Thyroid gland (tissue), 4 donors: ENCODE results near the gene TMEM130. TPM values are rescaled to one million over a fixed set of nuclear protein-coding genes. Genes with fewer than 3 reads are reported as not detected.

Experiments used
- DNase-seq, 2 donors: peaks; one replicate each; pipeline ENCODE4 v3.0.0-alpha.2; 2019
- H3K27ac ChIP-seq, 3 donors: fragments of 200-600 bp; sonication (generic); 1 replicate in 2 of 3; 2 replicates in 1 of 3; pipeline ENCODE4 v1.5.1; 2016 to 2019; ENCODE audit warnings: mild to moderate bottlenecking in 1 of 3, moderate library complexity in 1 of 3
- H3K27me3 ChIP-seq: fragments of 200-600 bp; sonication (generic); one replicate; pipeline ENCODE4 v1.5.1; 2019
- H3K36me3 ChIP-seq, 2 donors: fragments of 200-600 bp; sonication (generic); one replicate each; pipeline ENCODE4 v1.5.1; 2016 to 2019
- H3K4me1 ChIP-seq, 2 donors: fragments of 200-600 bp; sonication (generic); one replicate each; pipeline ENCODE4 v1.5.1; 2017 to 2019
- H3K4me3 ChIP-seq, 3 donors: fragments of 200-600 bp; sonication (generic); replicated peaks in 1 of 3; 1 replicate in 2 of 3; 2 replicates in 1 of 3; pipeline ENCODE4 v1.5.1; 2016; ENCODE audit warnings: mild to moderate bottlenecking in 1 of 3
- H3K9me3 ChIP-seq: fragments of 200-600 bp; sonication (generic); one replicate; pipeline ENCODE4 v1.5.1; 2017
- POLR2A ChIP-seq, 2 donors: fragments of 450-650 bp; IDR thresholded peaks; one replicate each; pipeline ENCODE4 v1.6.1; 2017; ENCODE audit warnings: antibody characterized with exemption in 2 of 2, mild to moderate bottlenecking in 2 of 2, moderate library complexity in 1 of 2
- WGBS, 2 donors: methylation state at CpG; one replicate each; pipeline ENCODE4 v1.1.5; 2017; 5-methylcytosine and 5-hydroxymethylcytosine counted together
- intact Hi-C: fragments of 100-400 bp; cut with DNase I; formaldehyde crosslinking; loops from one replicate; pipeline ENCODE4 v1.15.1; 2023
- total RNA-seq, 4 donors: library from RNA; depleted of rRNA; stranded (reverse); fragments of >200 nt; gene quantifications; one replicate each; pipeline ENCODE4 v1.2.3, GENCODE V29; 2016
- TF ChIP-seq, protein P1 (sequence below), 6 experiments: fragments of 200-600 bp in 3 of 6; fragments of 450-650 bp in 3 of 6; sonication (generic) in 3 of 6; IDR thresholded peaks; one replicate each; pipeline ENCODE4 v1.5.1; 2016 to 2019; ENCODE audit warnings: antibody characterized with exemption in 6 of 6, mild to moderate bottlenecking in 2 of 6, inconsistent platforms in 1 of 6, moderate library complexity in 1 of 6

The TMEM130 gene
- total RNA-seq, 4 donors from 2014 or later, result 0.22 to 0.81 (median 0.63) TPM; not detected in 1

DNA sequence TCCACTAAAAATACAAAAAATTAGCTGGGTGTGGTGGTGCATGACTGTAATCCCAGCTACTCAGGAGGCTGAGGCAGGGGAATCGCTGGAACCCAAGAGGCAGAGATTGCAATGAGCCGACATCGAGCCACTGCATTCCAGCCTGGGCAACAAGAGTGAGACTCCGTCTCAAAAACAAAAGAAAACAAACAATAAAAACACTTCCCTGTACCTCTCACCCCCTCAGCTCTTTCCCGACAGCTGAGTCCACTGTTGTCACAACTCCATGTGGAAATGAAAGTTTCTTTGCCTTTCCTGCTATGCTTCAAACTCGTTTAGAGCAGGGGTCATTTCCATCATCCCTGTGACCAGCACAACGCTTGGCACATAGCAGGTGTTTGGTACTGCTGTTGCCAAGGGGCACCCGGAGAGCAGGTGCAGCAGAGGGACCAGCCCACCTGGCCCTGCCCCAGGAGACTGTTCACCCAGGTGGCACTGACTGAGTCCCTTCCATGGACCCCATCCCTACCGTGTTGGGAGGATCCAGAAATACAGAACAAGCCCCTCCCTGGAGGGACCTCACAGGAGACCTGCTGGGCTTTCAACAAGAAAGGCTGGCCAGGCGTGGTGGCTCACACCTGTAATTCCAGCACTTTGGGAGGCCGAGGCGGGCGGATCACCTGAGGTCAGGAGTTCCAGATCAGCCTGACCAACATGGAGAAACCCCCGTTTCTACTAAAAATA is 4.9 kb downstream of the TMEM130 start:
- intact Hi-C loops, result no loop called here
- Histone ChIP-seq H3K36me3 (no peaks in the 10 kb centered on the region), H3K9me3 (no peaks in the 10 kb centered on the region), H3K27ac (no peak overlapping the region), H3K4me1 (peaks cover 0 to 6% of the 10 kb centered on the region in 2 donors), H3K4me3 (no peak overlapping the region), H3K27me3 (no peaks in the 10 kb centered on the region)
- no peak for TF ChIP-seq POLR2A (IDR thresholded peaks at IDR 0.05)
- TF ChIP-seq, protein P1, sequence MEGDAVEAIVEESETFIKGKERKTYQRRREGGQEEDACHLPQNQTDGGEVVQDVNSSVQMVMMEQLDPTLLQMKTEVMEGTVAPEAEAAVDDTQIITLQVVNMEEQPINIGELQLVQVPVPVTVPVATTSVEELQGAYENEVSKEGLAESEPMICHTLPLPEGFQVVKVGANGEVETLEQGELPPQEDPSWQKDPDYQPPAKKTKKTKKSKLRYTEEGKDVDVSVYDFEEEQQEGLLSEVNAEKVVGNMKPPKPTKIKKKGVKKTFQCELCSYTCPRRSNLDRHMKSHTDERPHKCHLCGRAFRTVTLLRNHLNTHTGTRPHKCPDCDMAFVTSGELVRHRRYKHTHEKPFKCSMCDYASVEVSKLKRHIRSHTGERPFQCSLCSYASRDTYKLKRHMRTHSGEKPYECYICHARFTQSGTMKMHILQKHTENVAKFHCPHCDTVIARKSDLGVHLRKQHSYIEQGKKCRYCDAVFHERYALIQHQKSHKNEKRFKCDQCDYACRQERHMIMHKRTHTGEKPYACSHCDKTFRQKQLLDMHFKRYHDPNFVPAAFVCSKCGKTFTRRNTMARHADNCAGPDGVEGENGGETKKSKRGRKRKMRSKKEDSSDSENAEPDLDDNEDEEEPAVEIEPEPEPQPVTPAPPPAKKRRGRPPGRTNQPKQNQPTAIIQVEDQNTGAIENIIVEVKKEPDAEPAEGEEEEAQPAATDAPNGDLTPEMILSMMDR (IDR thresholded peaks at IDR 0.05), result no peak
- WGBS, 2 donors, result 60% methylated on average over 14 of the region's 14 CpGs
- no peak for DNase-seq

DNA sequence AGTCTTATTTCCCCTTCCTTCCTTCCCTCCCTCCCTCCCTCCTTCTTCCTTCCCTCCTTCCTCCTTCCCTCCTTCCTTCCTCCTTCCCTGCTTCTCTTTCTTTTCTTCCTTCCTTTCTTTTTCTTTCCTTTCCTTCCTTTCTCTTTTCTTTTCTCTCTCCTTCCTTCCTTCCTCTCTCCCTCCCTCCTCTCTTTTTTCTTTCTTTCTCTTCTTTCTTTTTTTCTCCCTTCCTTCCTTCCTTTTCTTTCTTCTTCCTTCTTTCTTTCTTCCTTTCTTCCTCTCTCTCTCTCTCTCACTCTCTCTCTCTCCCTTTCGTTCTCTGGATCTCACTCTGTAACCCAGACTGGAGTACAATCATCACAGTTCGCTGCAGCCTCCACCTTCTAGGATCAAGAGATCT is 6.2 kb downstream of the TMEM130 start:
- 80 to 98% methylated on average over 2 of the region's 2 CpGs for WGBS, 2 donors
- Histone ChIP-seq H3K27me3 (no peaks in the 10 kb centered on the region), H3K9me3 (no peaks in the 10 kb centered on the region), H3K4me1 (no peaks in the 10 kb centered on the region), H3K36me3 (no peaks in the 10 kb centered on the region), H3K4me3 (no peak overlapping the region), H3K27ac (no peak overlapping the region)
- intact Hi-C loops, result no loop called here
- TF ChIP-seq, protein P1 (IDR thresholded peaks at IDR 0.05), result no peak
- no peak for DNase-seq

DNA sequence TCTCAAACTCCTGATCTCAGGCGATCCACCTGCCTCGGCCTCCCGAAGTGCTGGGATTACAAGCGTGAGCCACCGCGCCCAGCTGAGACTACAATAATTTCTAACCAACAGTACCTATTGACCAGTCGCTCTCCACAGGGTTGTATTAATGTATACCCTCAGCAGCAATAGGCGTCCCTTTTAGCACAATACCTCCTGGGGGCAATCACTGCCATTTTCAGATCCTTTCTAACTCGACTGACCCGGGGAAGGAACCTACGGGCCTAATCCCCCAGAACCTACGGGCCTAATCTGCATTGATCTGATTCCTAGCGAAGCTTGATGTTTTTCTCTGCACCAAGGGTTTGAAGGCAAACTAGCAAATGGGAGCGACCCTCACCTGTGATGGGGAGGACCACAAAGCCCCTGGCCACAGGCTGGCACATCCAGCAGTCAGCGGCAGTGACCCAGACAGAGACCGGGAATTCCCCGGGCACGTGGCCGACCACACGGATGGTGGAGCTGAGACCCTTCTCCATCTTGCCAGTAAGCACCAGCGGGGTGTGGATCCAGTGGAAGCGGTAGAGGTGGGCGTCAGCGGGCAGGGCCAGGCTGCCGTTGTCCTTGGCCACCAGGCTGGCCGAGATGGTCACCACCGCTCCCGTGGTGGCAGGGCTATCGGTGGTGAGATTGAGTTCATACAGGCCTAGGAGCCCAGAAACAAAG is 6.9 kb downstream of the TMEM130 start:
- 92% methylated on average over 22 to 27 of the region's 29 CpGs for WGBS, 2 donors

DNA sequence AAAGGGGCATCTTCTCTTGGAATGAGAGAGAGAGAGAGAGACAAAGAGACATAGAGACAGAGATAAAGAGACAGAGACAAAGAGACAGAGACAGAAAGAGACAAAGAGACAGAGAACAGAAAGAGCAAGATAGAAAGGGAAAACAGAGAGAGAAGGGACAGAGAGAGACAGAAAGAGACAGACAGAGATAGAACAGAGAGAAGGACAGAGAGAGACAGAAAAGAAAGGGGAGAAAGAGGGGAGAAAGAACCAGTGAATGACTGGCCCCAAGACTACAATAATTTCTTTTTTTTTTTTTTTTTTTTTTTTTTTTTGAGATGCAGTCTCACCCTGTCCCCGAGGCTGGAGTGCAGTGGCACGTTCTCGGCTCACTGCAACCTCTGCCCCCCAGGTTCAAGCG is 7.6 kb downstream of the TMEM130 start:
- Histone ChIP-seq H3K9me3 (no peaks in the 10 kb centered on the region), H3K36me3 (no peaks in the 10 kb centered on the region), H3K4me3 (no peak overlapping the region), H3K4me1 (no peaks in the 10 kb centered on the region), H3K27ac (no peak overlapping the region), H3K27me3 (no peaks in the 10 kb centered on the region)
- TF ChIP-seq, protein P1 (IDR thresholded peaks at IDR 0.05), result no peak
- TF ChIP-seq POLR2A (IDR thresholded peaks at IDR 0.05), result no peak
- intact Hi-C loops, result no loop called here
- WGBS, 2 donors, result 62 to 65% methylated on average over 4 of the region's 4 CpGs
- no peak for DNase-seq

More for the DNA sequence above, 6.9 kb downstream of the TMEM130 start:
- Histone ChIP-seq H3K36me3 (no peaks in the 10 kb centered on the region), H3K4me3 (no peak overlapping the region), H3K9me3 (no peaks in the 10 kb centered on the region), H3K27me3 (no peaks in the 10 kb centered on the region), H3K27ac (no peak overlapping the region), H3K4me1 (no peaks in the 10 kb centered on the region)
- intact Hi-C loops, result no loop called here
- DNase-seq, result no peak
- no peak for TF ChIP-seq POLR2A (IDR thresholded peaks at IDR 0.05)
- TF ChIP-seq, protein P1 (IDR thresholded peaks at IDR 0.05), result no peak

DNA sequence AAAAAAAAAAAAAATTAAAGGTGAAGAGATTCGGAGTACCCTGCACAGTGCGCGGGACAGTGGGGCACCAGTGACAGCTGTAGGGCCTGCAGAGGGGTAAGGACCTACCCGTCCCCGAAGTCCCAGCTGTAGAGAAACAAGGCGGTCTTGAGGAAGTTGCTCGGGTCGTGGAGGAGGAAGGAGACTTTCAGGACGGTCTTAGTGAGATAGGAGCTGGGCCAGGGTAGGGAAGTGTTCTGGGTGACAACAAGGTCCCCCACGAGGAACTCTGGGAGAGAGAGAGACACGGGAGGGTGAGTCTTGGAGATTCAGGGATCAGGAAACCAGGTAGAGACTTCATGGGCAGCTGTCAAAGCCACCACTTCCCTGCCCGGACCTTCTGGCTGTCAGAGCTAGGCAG is 9.7 kb downstream of the TMEM130 start:
- no peak overlapping the region for H3K27ac ChIP-seq
- TF ChIP-seq POLR2A (IDR thresholded peaks at IDR 0.05), result no peak
- TF ChIP-seq, protein P1 (IDR thresholded peaks at IDR 0.05), result no peak
- DNase-seq, result no peak
- H3K4me3 ChIP-seq, result no peak overlapping the region
- intact Hi-C loops, result no loop called here
- 80 to 87% methylated on average over 12 of the region's 12 CpGs for WGBS, 2 donors
- no peaks in the 10 kb centered on the region for H3K9me3 ChIP-seq
- no peaks in the 10 kb centered on the region for H3K4me1 ChIP-seq
- H3K27me3 ChIP-seq, result no peaks in the 10 kb centered on the region
- H3K36me3 ChIP-seq, result no peaks in the 10 kb centered on the region
